GM18505 (cell line): ENCODE results near the gene GSTA1.
A peak's percentile ranks its signal among the peaks of the same experiment; 100 is the strongest.
"Not testable (repeated sequence)": the region's sequence is repeated elsewhere in the genome, so short reads cannot be mapped to it uniquely, and the experiment has no call there.

Source experiments
- ATAC-seq: cut with Tn5 transposase; IDR thresholded peaks from one replicate; pipeline ENCODE4 v1.9.1; 2021; ENCODE audit not compliant: unreplicated experiment
- POLR2A ChIP-seq: IDR thresholded peaks from 4 replicates; pipeline ENCODE4 v1.6.1; 2011; ENCODE audit warnings: borderline replicate concordance; ENCODE audit not compliant: insufficient read depth, insufficient read length; ENCODE audit errors: extremely low read depth

Gene GSTA1

GRCh38 chr6:52821842-52822241 lies 18.2 kb upstream of the GSTA1 start:
- TF ChIP-seq POLR2A = no peak
- no peak for ATAC-seq

GRCh38 chr6:52820198-52820597 lies 16.6 kb upstream of the GSTA1 start:
- ATAC-seq = no peak
- TF ChIP-seq POLR2A = no peak

GRCh38 chr6:52815167-52816092 lies 11.8 kb upstream of the GSTA1 start:
- peak; percentile 91 for ATAC-seq
- no peak for TF ChIP-seq POLR2A

GRCh38 chr6:52814545-52814944 lies 10.9 kb upstream of the GSTA1 start:
- not testable (repeated sequence) for ATAC-seq

- ATAC-seq = not testable (repeated sequence)
These were observed 6.2 kb upstream of the GSTA1 start for GRCh38 chr6:52809777-52810176.

- no peak for TF ChIP-seq POLR2A
- no peak for ATAC-seq
These were observed 5.0 kb upstream of the GSTA1 start for GRCh38 chr6:52808660-52809059.

GRCh38 chr6:52802806-52803205 lies 810 bp downstream of the GSTA1 start:
- ATAC-seq = no peak

GRCh38 chr6:52801188-52801841 lies 2.3 kb downstream of the GSTA1 start:
- TF ChIP-seq POLR2A = no peak

More at GRCh38 chr6:52802806-52803205, 810 bp downstream of the GSTA1 start:
- no peak for TF ChIP-seq POLR2A

GRCh38 chr6:52799272-52799671 lies 4.3 kb downstream of the GSTA1 start:
- ATAC-seq = not testable (repeated sequence)

More at GRCh38 chr6:52801188-52801841, 2.3 kb downstream of the GSTA1 start:
- ATAC-seq = no peak

GRCh38 chr6:52794366-52794765 lies 9.2 kb downstream of the GSTA1 start:
- ATAC-seq = not testable (repeated sequence)

GRCh38 chr6:52790861-52791260 lies 12.8 kb downstream of the GSTA1 start:
- ATAC-seq = no peak
- TF ChIP-seq POLR2A = no peak

- ATAC-seq = not testable (repeated sequence)
These were observed 14.0 kb downstream of the GSTA1 start for GRCh38 chr6:52789658-52790057.

GRCh38 chr6:52788478-52788877 lies 15.1 kb downstream of the GSTA1 start:
- TF ChIP-seq POLR2A = no peak
- no peak for ATAC-seq

- no peak for TF ChIP-seq POLR2A
These were observed 15.7 kb downstream of the GSTA1 start for GRCh38 chr6:52787917-52788316.

More at GRCh38 chr6:52787917-52788316, 15.7 kb downstream of the GSTA1 start:
- ATAC-seq = no peak
